Fibroblast of skin of scalp (primary cell): ENCODE measurements around the gene ELAVL1.

ENCODE experiments used
- DNase-seq: peaks from one replicate; pipeline ENCODE4 v3.0.0-alpha.2; 2013

The ELAVL1 gene

GRCh38 chr19:7983995-7984837, 21.2 kb downstream of the ELAVL1 start:
- no peak for DNase-seq

- DNase-seq = no peak
Measured at GRCh38 chr19:7983286-7983950, 22.0 kb downstream of the ELAVL1 start.

GRCh38 chr19:7982651-7983099, 22.8 kb downstream of the ELAVL1 start:
- no peak for DNase-seq

GRCh38 chr19:7982103-7982502, 23.3 kb downstream of the ELAVL1 start:
- no peak for DNase-seq

- DNase-seq = no peak
Measured at GRCh38 chr19:7981661-7982060, 23.8 kb downstream of the ELAVL1 start.

- DNase-seq = no peak
Measured at GRCh38 chr19:7981199-7981598, 24.2 kb downstream of the ELAVL1 start.

GRCh38 chr19:7980635-7981121, 24.8 kb downstream of the ELAVL1 start:
- DNase-seq = no peak

- no peak for DNase-seq
Measured at GRCh38 chr19:7980168-7980567, 25.3 kb downstream of the ELAVL1 start.

GRCh38 chr19:7979559-7979958, 25.9 kb downstream of the ELAVL1 start:
- DNase-seq = no peak

- DNase-seq = no peak
Measured at GRCh38 chr19:7979011-7979410, 26.4 kb downstream of the ELAVL1 start.

- no peak for DNase-seq
Measured at GRCh38 chr19:7978179-7978825, 27.1 kb downstream of the ELAVL1 start.

- no peak for DNase-seq
Measured at GRCh38 chr19:7977723-7978040, 27.8 kb downstream of the ELAVL1 start.

GRCh38 chr19:7977021-7977722, 28.3 kb downstream of the ELAVL1 start:
- no peak for DNase-seq

- DNase-seq = no peak
Measured at GRCh38 chr19:7976461-7976860, 29.0 kb downstream of the ELAVL1 start.

- DNase-seq = no peak
Measured at GRCh38 chr19:7975037-7975436, 30.4 kb downstream of the ELAVL1 start.

- DNase-seq = no peak
Measured at GRCh38 chr19:7973883-7974282, 31.6 kb downstream of the ELAVL1 start.

GRCh38 chr19:7971553-7972520, 33.6 kb downstream of the ELAVL1 start:
- DNase-seq = no peak

- peak; percentile 34 for DNase-seq
Measured at GRCh38 chr19:7970716-7971448, 34.6 kb downstream of the ELAVL1 start.

GRCh38 chr19:7969555-7969939, 35.9 kb downstream of the ELAVL1 start:
- no peak for DNase-seq

GRCh38 chr19:7968796-7969554, 36.5 kb downstream of the ELAVL1 start:
- DNase-seq = no peak
